ENCODE measurements around the gene RNASE4.

DNA sequence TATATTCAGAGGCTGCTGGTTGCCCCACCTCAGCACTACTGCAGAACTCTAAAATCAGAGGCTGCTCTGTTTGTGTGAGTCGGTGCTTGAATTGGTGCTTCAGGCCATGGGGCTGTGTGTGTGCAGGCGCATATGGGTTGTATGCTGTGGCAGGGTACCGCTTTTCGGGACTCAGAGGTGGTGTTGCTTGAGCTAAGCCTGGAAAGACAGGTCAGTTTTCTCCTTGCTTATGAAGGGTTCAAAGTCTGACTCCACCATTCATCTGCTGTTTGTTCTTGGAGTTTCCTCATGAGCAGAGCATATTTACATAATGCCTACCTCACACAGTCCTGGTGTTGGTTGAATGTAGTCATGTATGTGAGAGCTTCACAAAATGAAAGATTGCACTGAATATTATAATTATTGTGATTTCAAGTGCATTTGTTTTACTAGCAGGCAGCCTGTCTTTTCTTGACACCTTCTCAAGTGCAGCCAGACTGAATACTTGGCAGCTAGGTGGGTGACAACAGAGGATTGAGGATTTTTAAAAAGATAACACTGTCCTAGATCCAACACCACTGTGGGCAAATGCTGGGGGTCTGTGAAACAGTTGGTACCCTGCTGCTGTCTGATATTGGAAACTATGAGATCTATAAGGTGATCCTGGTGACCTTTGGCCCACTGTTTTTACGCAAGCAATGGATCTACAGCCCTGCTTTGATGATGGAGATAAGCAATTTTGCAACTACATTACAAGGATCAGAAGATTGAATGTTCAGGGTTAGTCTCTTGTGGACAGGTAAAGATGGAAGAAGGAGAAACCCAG lies 3.2 kb downstream of the RNASE4 start:
- no peak for TF ChIP-seq NANOG (IDR thresholded peaks at IDR 0.05; ENCODE audit: borderline replicate concordance)
- TF ChIP-seq, protein P1, sequence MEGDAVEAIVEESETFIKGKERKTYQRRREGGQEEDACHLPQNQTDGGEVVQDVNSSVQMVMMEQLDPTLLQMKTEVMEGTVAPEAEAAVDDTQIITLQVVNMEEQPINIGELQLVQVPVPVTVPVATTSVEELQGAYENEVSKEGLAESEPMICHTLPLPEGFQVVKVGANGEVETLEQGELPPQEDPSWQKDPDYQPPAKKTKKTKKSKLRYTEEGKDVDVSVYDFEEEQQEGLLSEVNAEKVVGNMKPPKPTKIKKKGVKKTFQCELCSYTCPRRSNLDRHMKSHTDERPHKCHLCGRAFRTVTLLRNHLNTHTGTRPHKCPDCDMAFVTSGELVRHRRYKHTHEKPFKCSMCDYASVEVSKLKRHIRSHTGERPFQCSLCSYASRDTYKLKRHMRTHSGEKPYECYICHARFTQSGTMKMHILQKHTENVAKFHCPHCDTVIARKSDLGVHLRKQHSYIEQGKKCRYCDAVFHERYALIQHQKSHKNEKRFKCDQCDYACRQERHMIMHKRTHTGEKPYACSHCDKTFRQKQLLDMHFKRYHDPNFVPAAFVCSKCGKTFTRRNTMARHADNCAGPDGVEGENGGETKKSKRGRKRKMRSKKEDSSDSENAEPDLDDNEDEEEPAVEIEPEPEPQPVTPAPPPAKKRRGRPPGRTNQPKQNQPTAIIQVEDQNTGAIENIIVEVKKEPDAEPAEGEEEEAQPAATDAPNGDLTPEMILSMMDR (conservative IDR thresholded peaks at IDR 0.05; ENCODE audit: low read depth in 2 of 2), result no peak
